K562 (cell line): Measurements from ENCODE around the gene NAT10. TPM values are rescaled to one million over a fixed set of nuclear protein-coding genes. Genes with fewer than 3 reads are reported as not detected.

Experiments
- ATAC-seq: fragments of 200-7000 bp; cut with Tn5 transposase; 3 replicates; pipeline ENCODE4 v1.9.1; 2020; ENCODE audit warnings: moderate library complexity
- BruUV-seq: library from RNA; stranded (reverse); fragments of 400-500 nt; replicated peaks from 2 replicates; lab custom pipeline; 2021; lab: Mats Ljungman, UMichigan
- CTCF ChIA-PET: fragments of 300-600 bp; formaldehyde crosslinking; extraction: SDS; loops from one replicate; lab custom pipeline; 2021; ENCODE audit warnings: low intra/inter-chr PET ratio; lab: Yijun Ruan, JAX
- POLR2A ChIA-PET: fragments of 300-600, 350-650 bp; sonication (Branson Sonifier 250); formaldehyde crosslinking; extraction: SDS; loops from one replicate; lab custom pipeline; 2021; ENCODE audit warnings: antibody characterized with exemption, inconsistent platforms; lab: Yijun Ruan, JAX
- DNase-seq, 4 experiments: peaks; one replicate each; pipeline versions ENCODE4 v3.0.0 to v3.0.0-alpha.2; 2011 to 2018; ENCODE audit warnings: low spot score in 3 of 4, mixed read lengths in 3 of 4; ENCODE audit errors: extremely low read depth in 1 of 4
- FAIRE-seq: peaks from 2 replicates; lab custom pipeline; 2011; peaks lifted over from hg19 to GRCh38; lab: Jason Lieb, UNC
- H2AFZ ChIP-seq: 2 replicates; pipeline ENCODE4 v1.6.0; 2011; ENCODE audit warnings: low read depth, low read length, control low read depth, inconsistent platforms
- H3K27ac ChIP-seq: fragments of 200-600 bp; 3 replicates; pipeline ENCODE4 v1.8.0; 2011; ENCODE audit warnings: low read depth, mild to moderate bottlenecking, control low read depth, inconsistent platforms, low read length, moderate library complexity, mixed read lengths; ENCODE audit errors: extremely low read depth
- H3K27me3 ChIP-seq, 2 experiments: fragments of 300-600 bp in 1 of 2; 2 replicates in 1 of 2; 3 replicates in 1 of 2; pipeline versions ENCODE4 v1.6.0 to v1.8.0; 2011; ENCODE audit warnings: inconsistent platforms in 2 of 2, low read length in 2 of 2, mild to moderate bottlenecking in 1 of 2, mixed read lengths in 1 of 2, moderate library complexity in 1 of 2; ENCODE audit not compliant: control insufficient read depth in 2 of 2, insufficient read depth in 2 of 2
- H3K36me3 ChIP-seq: fragments of 300-600 bp; 3 replicates; pipeline ENCODE4 v1.8.0; 2011; ENCODE audit warnings: mild to moderate bottlenecking, low read length, inconsistent platforms; ENCODE audit not compliant: control insufficient read depth, insufficient read depth
- H3K4me1 ChIP-seq, 2 experiments: fragments of 200-600 bp in 1 of 2; replicated peaks in 1 of 2; 2 replicates in 1 of 2; 3 replicates in 1 of 2; pipeline versions ENCODE4 v1.5.1 to v1.8.0; 2011; ENCODE audit warnings: inconsistent platforms in 2 of 2, low read length in 2 of 2, mild to moderate bottlenecking in 1 of 2, mixed read lengths in 1 of 2, moderate library complexity in 1 of 2; ENCODE audit not compliant: control insufficient read depth in 2 of 2, insufficient read depth in 2 of 2
- H3K4me2 ChIP-seq: 2 replicates; pipeline ENCODE4 v1.6.1; 2011; ENCODE audit warnings: low read length, control low read depth, inconsistent platforms, mixed read lengths; ENCODE audit not compliant: insufficient read depth
- H3K4me3 ChIP-seq: fragments of 200-600 bp; sonication (generic), shearing (Covaris generic); 2 replicates; pipeline ENCODE4 v1.5.1; 2016; ENCODE audit warnings: control low read depth, inconsistent platforms
- H3K79me2 ChIP-seq: fragments of 200-600 bp; 3 replicates; pipeline ENCODE4 v1.8.0; 2011; ENCODE audit warnings: low read length, inconsistent platforms; ENCODE audit not compliant: control insufficient read depth, insufficient read depth
- H3K9ac ChIP-seq, 2 experiments: 2 replicates each; pipeline versions ENCODE4 v1.6.0 to v1.6.1; 2011; ENCODE audit warnings: low read depth in 2 of 2, low read length in 2 of 2, control low read depth in 1 of 2, inconsistent platforms in 1 of 2, mild to moderate bottlenecking in 1 of 2, mixed read lengths in 1 of 2; ENCODE audit not compliant: insufficient read depth in 1 of 2
- H3K9me1 ChIP-seq: one replicate; pipeline ENCODE4 v1.6.0; 2011; ENCODE audit warnings: inconsistent platforms, mild to moderate bottlenecking, low read length, moderate library complexity; ENCODE audit not compliant: control insufficient read depth, insufficient read depth
- H3K9me3 ChIP-seq: replicated peaks from 2 replicates; pipeline ENCODE4 v1.5.1; 2011; ENCODE audit warnings: low read depth, low read length, inconsistent platforms; ENCODE audit not compliant: control insufficient read depth, insufficient read depth
- H4K20me1 ChIP-seq: replicated peaks from 2 replicates; pipeline ENCODE4 v1.6.1; 2011; ENCODE audit warnings: low read length, inconsistent platforms, mixed read lengths; ENCODE audit not compliant: control insufficient read depth, insufficient read depth
- HDAC6 ChIP-seq: IDR thresholded peaks from 2 replicates; pipeline ENCODE4 v1.6.1; 2012; ENCODE audit warnings: low read depth, mild to moderate bottlenecking, control low read depth, inconsistent platforms, low read length, moderate library complexity
- RAD51 ChIP-seq: fragments of 450-650 bp; IDR thresholded peaks from 2 replicates; pipeline ENCODE4 v1.7.1; 2016; ENCODE audit warnings: low read depth, mild to moderate bottlenecking, borderline replicate concordance
- ZNF316 ChIP-seq: fragments of 450-650 bp; IDR thresholded peaks from 2 replicates; pipeline ENCODE4 v1.6.1; 2016
- WGBS: fragments of 100-300 bp; shearing (Covaris generic); methylation state at CpG from one replicate; pipeline ENCODE4 v1.1.6; 2016; ENCODE audit warnings: low coverage, mixed read lengths; ENCODE audit not compliant: insufficient coverage; ENCODE audit errors: missing lambda C conversion rate; 5-methylcytosine and 5-hydroxymethylcytosine counted together
- in situ Hi-C: fragments of 300-500 bp; cut with MboI; formaldehyde crosslinking; loops from 4 replicates; pipeline ENCODE4 v1.15.0; 2018; ENCODE audit warnings: inconsistent platforms, mixed read lengths
- intact Hi-C: fragments of 100-400 bp; cut with micrococcal nuclease; formaldehyde crosslinking; loops from 2 replicates; pipeline ENCODE4 v1.14.2; 2022
- polyA plus RNA-seq, 8 experiments: library from polyadenylated mRNA; depleted of rRNA in 4 of 8; stranded (reverse) in 5 of 8; unstranded in 3 of 8; fragments of >200 nt; fragmentation: Nextera tagmentation in 2 of 8; fragmentation: Illumina TruSeq in 1 of 8; extraction: Ambion mirVana in 2 of 8; extraction: Trizol in 1 of 8; gene quantifications; 2 replicates each; pipeline versions ENCODE4 v1.2.1 to v1.2.3, GENCODE V29; 2011 to 2014; ENCODE audit warnings: inconsistent platforms in 1 of 8, missing spikeins in 1 of 8
- total RNA-seq, 7 experiments: library from RNA; depleted of rRNA in 6 of 7; stranded (reverse); fragments of >200 nt in 6 of 7; fragmentation: Illumina TruSeq in 2 of 7; extraction: Trizol in 2 of 7; gene quantifications; 2 replicates each; pipeline versions ENCODE4 v1.2.1 to v1.2.3, GENCODE V29; 2011 to 2021; ENCODE audit warnings: low replicate concordance in 1 of 7
- TF ChIP-seq, protein P1 (sequence below): fragments of 250-450 bp; sonication (Bioruptor Pico); IDR thresholded peaks from 2 replicates; pipeline ENCODE4 v1.8.0; 2022; ENCODE audit warnings: moderate library complexity, mild to moderate bottlenecking, inconsistent platforms
- TF ChIP-seq, protein P2 (sequence below): sonication (generic); formaldehyde crosslinking; IDR thresholded peaks from 2 replicates; pipeline ENCODE4 v1.5.0; 2020; ENCODE audit warnings: missing genetic modification reagents

NAT10 gene
- total and polyA plus RNA-seq, 9 of the 15 experiments (the other 6 are each of a cell fraction or from before 2014, with no cell fraction given) = 55.4 to 125 (median 86.3) TPM

DNA sequence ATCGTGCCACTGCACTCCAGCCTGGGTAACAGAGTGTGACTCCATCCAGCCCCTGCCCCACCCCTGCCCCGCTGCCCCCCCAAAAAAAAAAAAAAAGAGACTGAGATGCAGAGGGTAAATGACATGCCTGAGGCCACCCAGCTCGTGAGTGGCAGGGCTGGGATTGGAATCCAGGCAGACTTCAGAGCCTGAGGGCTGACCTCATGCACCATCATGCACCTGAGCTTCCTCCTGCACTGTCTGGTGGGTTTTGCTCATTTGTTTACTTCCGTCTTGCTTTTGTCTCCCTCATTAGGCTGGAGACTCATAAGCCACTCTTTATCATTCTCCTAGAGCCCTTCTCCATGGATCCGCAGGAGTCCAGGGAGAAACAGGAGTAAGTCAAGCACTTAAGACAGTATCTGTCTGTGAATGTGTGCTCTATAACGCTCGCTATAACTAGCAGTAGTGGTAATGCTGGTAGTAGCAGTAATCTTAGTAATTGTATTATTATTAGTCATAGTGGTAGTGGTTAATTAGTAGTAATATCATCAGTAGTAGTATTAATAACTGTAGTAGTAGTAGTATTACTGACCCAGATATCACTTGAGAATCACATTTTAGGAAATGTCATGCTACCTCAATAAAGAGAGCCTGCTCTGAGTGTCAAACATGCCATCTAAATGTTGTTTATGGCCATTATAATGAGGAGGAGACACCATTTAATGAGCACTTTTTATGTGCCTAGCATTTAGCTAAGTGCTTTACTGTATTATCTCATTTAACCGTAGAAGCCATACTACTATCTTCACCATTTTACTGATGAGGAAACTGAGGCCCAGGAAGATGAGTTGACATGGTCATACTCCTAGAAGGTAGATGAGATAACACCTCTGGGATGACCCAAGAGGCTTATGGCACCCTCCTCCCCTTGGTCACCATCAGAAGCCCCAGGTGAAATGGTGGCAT lies 85.0 kb downstream of the NAT10 start:
- DNase-seq (no peak), ATAC-seq (no peak), FAIRE-seq (no peak)
- intact Hi-C loops = no loop called here
- Histone ChIP-seq H3K27ac (no peak overlapping the region), H3K9me1 (no peaks in the 10 kb centered on the region), H3K79me2 (no peaks in the 10 kb centered on the region), H3K4me1 (no peaks in the 10 kb centered on the region), H3K9ac (no peak overlapping the region), H3K36me3 (no peaks in the 10 kb centered on the region), H3K4me2 (no peak overlapping the region), H3K9me3 (no peaks in the 10 kb centered on the region), H3K4me3 (no peak overlapping the region), H4K20me1 (no peaks in the 10 kb centered on the region), H3K27me3 (peaks cover 18 to 61% of the 10 kb centered on the region in 2 experiments; a peak in 4 of 5 replicates), H2AFZ (no peak overlapping the region)
- WGBS = 3% methylated on average over 6 of the region's 8 CpGs
- no peak for TF ChIP-seq HDAC6
- TF ChIP-seq ZNF316 = no peak
- TF ChIP-seq, protein P1, sequence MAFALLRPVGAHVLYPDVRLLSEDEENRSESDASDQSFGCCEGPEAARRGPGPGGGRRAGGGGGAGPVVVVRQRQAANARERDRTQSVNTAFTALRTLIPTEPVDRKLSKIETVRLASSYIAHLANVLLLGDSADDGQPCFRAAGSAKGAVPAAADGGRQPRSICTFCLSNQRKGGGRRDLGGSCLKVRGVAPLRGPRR (CRISPR knock-in tag) = no peak
- no peak for TF ChIP-seq RAD51
- TF ChIP-seq, protein P2, sequence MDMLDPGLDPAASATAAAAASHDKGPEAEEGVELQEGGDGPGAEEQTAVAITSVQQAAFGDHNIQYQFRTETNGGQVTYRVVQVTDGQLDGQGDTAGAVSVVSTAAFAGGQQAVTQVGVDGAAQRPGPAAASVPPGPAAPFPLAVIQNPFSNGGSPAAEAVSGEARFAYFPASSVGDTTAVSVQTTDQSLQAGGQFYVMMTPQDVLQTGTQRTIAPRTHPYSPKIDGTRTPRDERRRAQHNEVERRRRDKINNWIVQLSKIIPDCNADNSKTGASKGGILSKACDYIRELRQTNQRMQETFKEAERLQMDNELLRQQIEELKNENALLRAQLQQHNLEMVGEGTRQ (CRISPR knock-in tag) = no peak
- ChIA-PET CTCF (no interaction called here), POLR2A (interaction anchor here (0.6 to 1.7 kb wide), 3 partner anchors 8 to 27 kb away, joined by 3 to 6 read pairs (median 3); no protein-coding TSS in a partner anchor)
- in situ Hi-C loops = no loop called here
- BruUV-seq = no TSS peak
